CD14-positive monocyte (primary cell): ENCODE measurements around the gene C19orf38. TPM values are rescaled to one million over a fixed set of nuclear protein-coding genes. Genes with fewer than 3 reads are reported as not detected.

Experiments used
- DNase-seq, 3 donors: peaks; one replicate each; pipeline ENCODE4 v3.0.0-alpha.2; 2011 to 2022
- H2AFZ ChIP-seq: 2 replicates; pipeline ENCODE4 v1.6.0; 2012; ENCODE audit warnings: mild to moderate bottlenecking, low read depth, low read length, inconsistent platforms; ENCODE audit not compliant: insufficient read depth, poor library complexity, severe bottlenecking
- H3K27ac ChIP-seq, 2 donors: 1 replicate in 1 of 2; 2 replicates in 1 of 2; pipeline ENCODE4 v1.5.1; 2012 to 2013; ENCODE audit warnings: low read length in 2 of 2, control low read depth in 1 of 2, inconsistent platforms in 1 of 2, low read depth in 1 of 2, mild to moderate bottlenecking in 1 of 2
- H3K27me3 ChIP-seq, 2 donors: one replicate each; pipeline versions ENCODE4 v1.6.0 to v1.6.1; 2011 to 2013; ENCODE audit warnings: low read length in 2 of 2; ENCODE audit not compliant: control insufficient read depth in 2 of 2, insufficient read depth in 2 of 2
- H3K36me3 ChIP-seq, 2 donors: replicated peaks in 1 of 2; 1 replicate in 1 of 2; 2 replicates in 1 of 2; pipeline versions ENCODE4 v1.5.1 to v1.6.1; 2012 to 2013; ENCODE audit warnings: low read length in 2 of 2, control low read depth in 1 of 2, inconsistent platforms in 1 of 2, mild to moderate bottlenecking in 1 of 2; ENCODE audit not compliant: insufficient read depth in 2 of 2, control insufficient read depth in 1 of 2
- H3K4me1 ChIP-seq, 2 donors: 1 replicate in 1 of 2; 2 replicates in 1 of 2; pipeline versions ENCODE4 v1.5.1 to v1.6.1; 2012 to 2013; ENCODE audit warnings: low read length in 2 of 2, control low read depth in 1 of 2, inconsistent platforms in 1 of 2, mild to moderate bottlenecking in 1 of 2, moderate library complexity in 1 of 2; ENCODE audit not compliant: insufficient read depth in 2 of 2, control insufficient read depth in 1 of 2
- H3K4me2 ChIP-seq: replicated peaks from 2 replicates; pipeline ENCODE3; 2012; ENCODE audit warnings: low read length, moderate library complexity, mild to moderate bottlenecking; ENCODE audit not compliant: poor library complexity, severe bottlenecking; ENCODE audit errors: extremely low read depth
- H3K4me3 ChIP-seq, 3 experiments: fragments of 200-600 bp in 1 of 3; sonication (generic) in 1 of 3; replicated peaks in 1 of 3; 1 replicate in 2 of 3; 2 replicates in 1 of 3; pipeline ENCODE4 v1.5.1; 2011 to 2013; ENCODE audit warnings: low read length in 3 of 3, mild to moderate bottlenecking in 3 of 3, control low read depth in 2 of 3, low read depth in 2 of 3, inconsistent platforms in 1 of 3, moderate library complexity in 1 of 3
- H3K79me2 ChIP-seq: 2 replicates; pipeline ENCODE4 v1.6.0; 2012; ENCODE audit warnings: mild to moderate bottlenecking, control low read depth, inconsistent platforms, low read length, moderate library complexity; ENCODE audit not compliant: insufficient read depth
- H3K9ac ChIP-seq: 2 replicates; pipeline ENCODE4 v1.6.0; 2017; ENCODE audit warnings: low read length, mild to moderate bottlenecking; ENCODE audit not compliant: insufficient read depth, poor library complexity, severe bottlenecking
- H3K9me3 ChIP-seq, 2 donors: replicated peaks in 1 of 2; 1 replicate in 1 of 2; 2 replicates in 1 of 2; pipeline versions ENCODE4 v1.5.1 to v1.6.1; 2012 to 2013; ENCODE audit warnings: low read length in 2 of 2, control low read depth in 1 of 2; ENCODE audit not compliant: control insufficient read depth in 1 of 2, insufficient read depth in 1 of 2
- H4K20me1 ChIP-seq: 2 replicates; pipeline ENCODE4 v1.6.0; 2012; ENCODE audit warnings: mild to moderate bottlenecking, low read length, control low read depth, moderate library complexity; ENCODE audit not compliant: insufficient read depth
- H3K27ac Mint-ChIP-seq, 7 donors: one replicate each; pipeline ENCODE4 v1.8.0; 2020; ENCODE audit warnings: mild to moderate bottlenecking in 7 of 7, mixed read lengths in 7 of 7, moderate library complexity in 6 of 7, inconsistent platforms in 2 of 7
- H3K27me3 Mint-ChIP-seq, 3 donors: one replicate each; pipeline ENCODE4 v1.8.0; 2021 to 2022; ENCODE audit warnings: low read depth in 3 of 3, mild to moderate bottlenecking in 3 of 3, mixed read lengths in 3 of 3, moderate library complexity in 3 of 3, inconsistent platforms in 1 of 3
- H3K36me3 Mint-ChIP-seq, 2 donors: one replicate each; pipeline ENCODE4 v1.8.0; 2020; ENCODE audit warnings: mixed read lengths in 2 of 2, inconsistent platforms in 1 of 2, mild to moderate bottlenecking in 1 of 2
- H3K4me1 Mint-ChIP-seq: one replicate; pipeline ENCODE4 v1.8.0; 2020; ENCODE audit warnings: mild to moderate bottlenecking, mixed read lengths
- H3K4me3 Mint-ChIP-seq, 2 donors: one replicate each; pipeline ENCODE4 v1.8.0; 2020; ENCODE audit warnings: mild to moderate bottlenecking in 2 of 2, mixed read lengths in 2 of 2, moderate library complexity in 1 of 2
- H3K9me3 Mint-ChIP-seq, 7 donors: one replicate each; pipeline ENCODE4 v1.8.0; 2020 to 2022; ENCODE audit warnings: mixed read lengths in 7 of 7, mild to moderate bottlenecking in 6 of 7, moderate library complexity in 6 of 7, inconsistent platforms in 2 of 7
- WGBS: methylation state at CpG from one replicate; pipeline ENCODE4 v1.1.5; 2013; ENCODE audit warnings: missing lambda C conversion rate; ENCODE audit not compliant: insufficient coverage; 5-methylcytosine and 5-hydroxymethylcytosine counted together
- intact Hi-C, 2 donors: fragments of 100-400 bp; cut with micrococcal nuclease; formaldehyde crosslinking; loops; one replicate each; pipeline versions ENCODE4 v1.15.0 to v1.15.1; 2023
- polyA plus RNA-seq, 3 donors: library from polyadenylated mRNA; depleted of rRNA in 1 of 3; unstranded in 2 of 3; stranded (reverse) in 1 of 3; fragments of 300-500 nt in 2 of 3; fragments of >200 nt in 1 of 3; fragmentation: Illumina TruSeq in 2 of 3; gene quantifications; 1 replicate in 2 of 3; 2 replicates in 1 of 3; pipeline ENCODE4 v1.2.3, GENCODE V29; 2012 to 2021
- TF ChIP-seq, protein P1 (sequence below): fragments of 200-600 bp; IDR thresholded peaks from one replicate; pipeline ENCODE4 v1.8.0; 2022; ENCODE audit warnings: antibody characterized with exemption, mild to moderate bottlenecking

C19orf38 gene
- polyA plus RNA-seq, 3 donors = 134 to 174 (median 149) TPM

DNA sequence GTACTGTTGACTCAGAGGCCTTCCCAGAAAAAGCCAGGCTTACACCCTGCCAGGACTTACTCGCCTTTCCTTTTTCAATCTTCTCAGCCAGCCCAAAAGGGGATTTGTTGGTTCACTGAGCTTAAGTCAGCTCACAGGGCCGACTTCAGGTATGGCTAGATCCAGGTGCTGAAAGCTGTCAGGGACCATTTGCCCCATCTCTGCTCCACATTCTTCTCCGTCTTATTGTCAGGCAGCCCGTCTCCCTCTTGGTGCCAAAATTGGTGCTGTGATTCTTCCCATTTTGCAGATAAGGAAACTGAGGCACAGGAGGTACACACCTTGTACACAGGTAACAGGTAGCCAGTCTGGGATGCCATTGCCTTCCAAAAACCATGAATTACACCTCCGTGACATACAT, 2.4 kb downstream of the C19orf38 start:
- Mint-ChIP-seq H3K4me3 (peak overlapping the region in 1 of 2 donors; percentile 37), H3K9me3 (peaks cover 0 to 6% (median 4%) of the 10 kb centered on the region in 7 donors), H3K36me3 (peaks cover 38 to 52% of the 10 kb centered on the region in 2 donors), H3K27ac (peak overlapping the region in 4 of 7 donors; percentile 46 to 77 (median 64)), H3K27me3 (peaks cover 0 to 2% (median 1%) of the 10 kb centered on the region in 3 donors), H3K4me1 (peaks cover 45% of the 10 kb centered on the region)
- H3K79me2 ChIP-seq = peaks cover 77% of the 10 kb centered on the region
- intact Hi-C loops = no loop called here
- no peak overlapping the region for H2AFZ ChIP-seq
- H3K4me2 ChIP-seq = no peak overlapping the region
- TF ChIP-seq, protein P1, sequence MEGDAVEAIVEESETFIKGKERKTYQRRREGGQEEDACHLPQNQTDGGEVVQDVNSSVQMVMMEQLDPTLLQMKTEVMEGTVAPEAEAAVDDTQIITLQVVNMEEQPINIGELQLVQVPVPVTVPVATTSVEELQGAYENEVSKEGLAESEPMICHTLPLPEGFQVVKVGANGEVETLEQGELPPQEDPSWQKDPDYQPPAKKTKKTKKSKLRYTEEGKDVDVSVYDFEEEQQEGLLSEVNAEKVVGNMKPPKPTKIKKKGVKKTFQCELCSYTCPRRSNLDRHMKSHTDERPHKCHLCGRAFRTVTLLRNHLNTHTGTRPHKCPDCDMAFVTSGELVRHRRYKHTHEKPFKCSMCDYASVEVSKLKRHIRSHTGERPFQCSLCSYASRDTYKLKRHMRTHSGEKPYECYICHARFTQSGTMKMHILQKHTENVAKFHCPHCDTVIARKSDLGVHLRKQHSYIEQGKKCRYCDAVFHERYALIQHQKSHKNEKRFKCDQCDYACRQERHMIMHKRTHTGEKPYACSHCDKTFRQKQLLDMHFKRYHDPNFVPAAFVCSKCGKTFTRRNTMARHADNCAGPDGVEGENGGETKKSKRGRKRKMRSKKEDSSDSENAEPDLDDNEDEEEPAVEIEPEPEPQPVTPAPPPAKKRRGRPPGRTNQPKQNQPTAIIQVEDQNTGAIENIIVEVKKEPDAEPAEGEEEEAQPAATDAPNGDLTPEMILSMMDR = no peak
- WGBS = 100% methylated on average over 3 of the region's 5 CpGs
- peaks cover 31% of the 10 kb centered on the region for H4K20me1 ChIP-seq
- no peaks in the 10 kb centered on the region for H3K27me3 ChIP-seq
- H3K4me1 ChIP-seq = peaks cover 29 to 53% of the 10 kb centered on the region in 2 donors
- no peak overlapping the region for H3K4me3 ChIP-seq
- H3K36me3 ChIP-seq = peaks cover 31 to 51% of the 10 kb centered on the region in 2 donors
- H3K27ac ChIP-seq = peak overlapping the region in 1 of 2 donors; percentile 53
- peaks cover 0 to 3% of the 10 kb centered on the region in 2 donors for H3K9me3 ChIP-seq
- no peak for DNase-seq
- H3K9ac ChIP-seq = no peak overlapping the region

DNA sequence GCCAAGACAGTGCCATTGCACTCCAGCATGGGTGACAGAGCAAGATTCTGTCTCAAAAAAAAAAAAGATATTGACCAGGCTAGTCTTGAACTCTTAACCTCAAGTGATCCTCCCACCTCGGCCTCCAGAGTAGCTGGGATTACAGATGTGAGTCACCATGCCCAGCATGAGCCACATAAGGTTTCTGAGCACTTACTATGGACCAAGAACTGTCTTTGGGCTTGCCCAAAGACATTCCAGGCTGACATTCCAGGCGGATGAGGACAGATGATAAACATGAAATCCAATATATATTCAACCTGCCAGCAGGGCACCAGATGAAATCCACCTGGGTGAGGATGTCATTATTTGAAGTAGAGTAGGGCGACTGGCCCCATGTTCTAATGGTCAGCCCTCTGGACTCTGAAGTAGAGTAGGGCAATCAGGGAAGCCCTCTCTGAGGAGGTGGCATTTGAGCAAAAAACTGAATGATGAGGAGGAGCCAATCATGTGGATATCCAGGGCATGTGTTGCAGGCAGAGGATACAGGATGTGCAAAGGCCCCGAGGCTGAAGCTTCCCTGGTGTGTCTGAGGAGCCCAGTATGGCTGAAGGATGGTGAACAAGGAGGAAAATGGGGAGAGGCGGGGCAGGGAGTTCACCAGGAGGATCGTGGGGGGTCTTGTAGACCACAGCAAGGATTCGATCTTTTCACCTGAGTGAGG, 4.0 kb downstream of the C19orf38 start:
- Histone ChIP-seq H3K9me3 (no peaks in the 10 kb centered on the region), H4K20me1 (peaks cover 41% of the 10 kb centered on the region), H3K36me3 (peaks cover 44 to 64% of the 10 kb centered on the region in 2 donors), H3K79me2 (peaks cover 82% of the 10 kb centered on the region), H3K4me1 (peaks cover 29 to 53% of the 10 kb centered on the region in 2 donors), H2AFZ (no peak overlapping the region), H3K4me2 (no peak overlapping the region), H3K27ac (peak overlapping the region; percentile 19 to 57), H3K27me3 (no peaks in the 10 kb centered on the region), H3K9ac (no peak overlapping the region), H3K4me3 (no peak overlapping the region)
- 88% methylated on average over 4 of the region's 7 CpGs for WGBS
- intact Hi-C loops = no loop called here
- Mint-ChIP-seq H3K4me3 (no peak overlapping the region), H3K27ac (peak overlapping the region in 5 of 7 donors; percentile 26 to 78 (median 60)), H3K36me3 (peaks cover 40 to 67% of the 10 kb centered on the region in 2 donors), H3K9me3 (no peaks in the 10 kb centered on the region), H3K4me1 (peaks cover 49% of the 10 kb centered on the region), H3K27me3 (peaks cover 0 to 2% (median 1%) of the 10 kb centered on the region in 3 donors)
- TF ChIP-seq, protein P1 = no peak
- DNase-seq = no peak
